GM18951 (cell line): Measurements from ENCODE around the gene SOX11.

Experiments used
- POLR2A ChIP-seq: IDR thresholded peaks from 4 replicates; pipeline ENCODE4 v1.6.1; 2011; ENCODE audit warnings: mild to moderate bottlenecking; ENCODE audit not compliant: insufficient read length, insufficient read depth; ENCODE audit errors: extremely low read depth
- in situ Hi-C: fragments of 300-500 bp; cut with MboI; formaldehyde crosslinking; loops from one replicate; pipeline ENCODE4 v1.12.0; 2022; ENCODE audit warnings: low sequenced_read_pairs, mixed read lengths, inconsistent platforms; ENCODE audit not compliant: unreplicated experiment

SOX11 gene

DNA sequence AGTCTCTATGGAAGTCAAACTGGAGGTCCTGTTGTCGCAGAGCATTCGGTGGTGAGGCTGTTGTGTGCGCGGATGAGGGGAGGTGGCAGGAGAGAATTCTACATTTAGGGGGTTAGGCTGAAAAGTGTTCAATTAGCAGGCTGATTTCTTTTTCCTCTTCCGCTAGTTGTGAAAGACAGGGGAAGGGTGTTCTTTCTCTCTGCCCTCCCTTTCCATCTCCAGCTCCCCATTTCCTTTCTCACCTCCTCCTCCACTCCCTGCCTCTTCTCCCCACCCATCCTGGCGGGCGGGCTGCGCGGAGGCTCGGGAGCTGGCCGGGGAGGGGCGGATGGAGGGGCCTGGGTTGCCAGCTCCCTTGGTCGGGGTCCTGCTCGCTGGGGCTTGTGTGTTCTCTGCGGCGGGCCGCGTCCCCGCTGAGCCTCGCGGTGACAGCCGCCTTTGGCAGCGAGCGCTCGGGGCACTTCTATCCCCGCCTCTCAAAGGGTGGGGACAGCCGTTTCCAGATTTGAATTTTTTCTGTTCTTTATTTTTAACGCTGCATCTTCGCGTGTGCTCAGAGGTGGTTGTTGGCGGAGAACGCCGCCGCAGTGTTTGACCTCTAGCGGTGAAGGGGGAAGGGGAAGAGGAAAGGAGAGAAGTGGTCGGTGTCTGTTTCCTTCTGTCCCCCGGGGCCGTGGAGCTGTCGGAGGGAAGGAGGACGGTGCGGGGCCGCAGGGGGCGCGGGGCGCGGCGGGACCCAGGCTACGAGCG, 3.6 kb downstream of the SOX11 start:
- in situ Hi-C loops: no loop called here
- no peak for TF ChIP-seq POLR2A

DNA sequence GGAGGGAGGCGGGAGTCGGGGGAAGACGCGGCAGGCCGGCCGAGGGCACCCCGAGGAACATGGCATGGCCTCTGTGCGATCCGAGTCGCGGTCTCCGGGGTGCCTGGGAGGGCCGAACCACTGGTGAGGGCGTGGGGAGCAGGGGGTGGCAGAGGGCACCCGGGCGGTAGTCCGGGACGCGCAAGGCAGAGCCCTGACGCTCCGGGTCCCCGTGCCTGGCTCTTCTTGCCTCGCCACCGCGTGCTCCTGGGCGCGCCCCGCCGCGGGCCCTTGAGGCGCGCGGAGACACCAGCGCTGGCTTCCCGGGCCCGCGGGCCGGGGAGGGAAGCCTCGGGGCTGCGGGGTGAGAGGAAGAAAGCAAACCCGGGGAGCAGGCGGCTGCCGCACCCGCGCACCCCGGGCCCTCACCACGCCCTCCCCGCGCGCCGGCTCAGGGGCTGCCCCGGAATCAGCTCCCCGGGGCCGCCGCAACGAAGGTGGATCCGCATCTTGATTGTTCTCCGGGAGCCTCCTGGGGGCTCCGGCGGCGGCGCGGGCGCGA, 4.3 kb downstream of the SOX11 start:
- in situ Hi-C loops: no loop called here
- TF ChIP-seq POLR2A: no peak

DNA sequence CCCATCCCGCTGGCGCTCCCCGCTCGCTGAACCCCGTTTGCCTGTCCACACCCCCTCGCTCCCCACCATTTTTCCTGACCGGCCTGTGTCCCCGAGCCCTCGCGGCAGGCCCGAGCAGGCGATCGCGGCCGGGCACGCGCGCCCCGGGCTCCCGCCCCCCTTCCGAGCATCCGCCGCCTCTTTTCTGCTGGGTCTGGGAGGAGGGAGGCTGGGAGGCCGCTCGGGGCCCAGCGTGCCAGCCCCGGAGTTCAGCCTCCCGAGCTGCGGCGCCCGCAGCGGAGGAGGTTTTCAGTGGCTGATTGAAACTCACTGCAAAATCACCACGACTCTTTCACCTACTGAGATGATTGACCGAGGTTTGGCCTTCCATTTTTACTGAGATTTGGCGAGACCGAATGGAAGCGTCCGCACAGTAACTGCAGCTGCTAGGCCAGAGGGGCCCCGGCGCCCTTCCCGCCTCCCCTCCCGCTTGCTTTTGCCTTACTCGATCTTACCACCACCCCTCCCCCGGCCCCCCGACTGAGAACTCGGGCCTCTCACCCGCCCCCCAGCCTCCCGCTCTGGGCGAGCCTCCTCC, 4.8 kb downstream of the SOX11 start:
- in situ Hi-C loops: no loop called here

DNA sequence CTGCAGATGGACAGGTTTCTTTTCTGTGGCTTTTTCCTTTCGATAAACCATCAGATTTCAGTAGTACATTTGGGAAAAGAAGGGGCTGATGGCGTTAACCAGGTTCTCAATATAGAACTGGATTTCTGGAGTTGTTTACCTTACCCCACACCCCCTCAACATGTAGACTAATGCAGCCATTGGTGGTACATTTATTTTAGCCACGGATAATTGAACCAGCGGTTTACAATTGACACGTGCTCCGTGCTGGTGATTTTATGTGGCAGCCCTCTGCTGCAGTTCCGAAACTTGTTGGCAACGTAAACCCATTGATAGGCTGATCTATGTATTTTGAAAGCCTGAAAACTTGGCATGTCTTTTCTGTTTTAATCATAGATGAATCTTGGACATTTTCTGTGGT, 5.4 kb downstream of the SOX11 start:
- in situ Hi-C loops: no loop called here
- no peak for TF ChIP-seq POLR2A

More for the DNA sequence above, 4.8 kb downstream of the SOX11 start:
- no peak for TF ChIP-seq POLR2A

DNA sequence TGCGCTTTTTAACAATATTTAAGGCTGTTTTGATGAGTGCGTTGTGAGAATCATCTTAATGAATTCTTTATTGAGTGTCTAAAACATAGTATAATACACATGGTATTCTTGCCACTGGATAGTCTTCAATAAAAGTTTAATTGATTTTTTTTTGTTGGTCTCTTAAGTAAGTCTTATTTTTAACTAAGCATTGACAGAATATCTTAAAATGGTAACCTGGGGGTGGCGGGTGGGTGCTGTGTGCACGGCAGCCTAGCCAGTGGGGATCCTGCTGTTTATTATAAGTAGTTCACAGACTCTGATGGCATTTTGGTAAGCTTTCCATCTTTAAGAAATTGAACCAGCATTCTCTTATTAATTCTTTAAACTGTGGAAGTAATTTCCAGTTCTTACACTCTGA, 6.0 kb downstream of the SOX11 start:
- in situ Hi-C loops: no loop called here
- no peak for TF ChIP-seq POLR2A

GRCh38 chr2:5699963-5700362, 7.8 kb downstream of the SOX11 start:
- in situ Hi-C loops: no loop called here
- no peak for TF ChIP-seq POLR2A

GRCh38 chr2:5700551-5700950, 8.4 kb downstream of the SOX11 start:
- no peak for TF ChIP-seq POLR2A
- in situ Hi-C loops: no loop called here

DNA sequence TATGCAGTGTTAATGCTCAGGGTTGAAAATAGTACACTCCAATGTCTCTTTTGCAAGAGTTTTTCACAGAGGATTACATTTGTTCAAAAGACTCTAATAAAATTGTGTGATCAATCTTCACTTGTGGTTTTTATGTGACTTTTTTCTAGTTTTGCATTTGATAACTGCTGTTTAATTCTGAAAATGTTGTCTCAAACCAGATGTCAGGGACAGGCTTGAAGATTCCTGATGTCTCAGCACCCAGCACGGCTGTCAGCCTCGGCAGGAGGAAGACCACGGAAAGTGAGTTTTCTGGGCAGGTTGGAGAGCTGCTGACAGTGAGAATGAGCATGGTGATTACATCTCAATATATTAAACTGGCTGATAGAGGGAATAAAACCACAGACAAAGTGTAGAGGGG, 9.1 kb downstream of the SOX11 start:
- TF ChIP-seq POLR2A: no peak
- in situ Hi-C loops: no loop called here

DNA sequence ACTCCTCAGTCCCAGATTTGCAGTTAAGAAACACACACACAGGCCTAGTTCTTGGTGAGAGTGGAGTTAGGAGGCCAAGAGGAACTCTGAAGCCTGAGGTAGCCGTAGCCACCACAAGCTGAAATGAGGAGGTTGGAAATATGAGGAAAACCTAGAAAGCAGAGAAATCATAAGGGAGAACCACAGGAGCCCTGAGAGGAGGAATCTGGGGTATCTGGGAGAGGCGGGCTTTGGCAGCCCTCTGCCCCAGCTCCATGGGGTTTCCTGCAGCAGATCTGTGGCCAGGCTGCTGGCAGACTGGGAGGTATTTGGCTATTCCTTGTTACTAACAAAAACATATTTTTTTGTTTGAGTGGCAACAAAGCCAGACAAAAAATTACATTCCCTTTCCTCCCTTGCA, 11.0 kb downstream of the SOX11 start:
- in situ Hi-C loops: no loop called here
- TF ChIP-seq POLR2A: no peak

DNA sequence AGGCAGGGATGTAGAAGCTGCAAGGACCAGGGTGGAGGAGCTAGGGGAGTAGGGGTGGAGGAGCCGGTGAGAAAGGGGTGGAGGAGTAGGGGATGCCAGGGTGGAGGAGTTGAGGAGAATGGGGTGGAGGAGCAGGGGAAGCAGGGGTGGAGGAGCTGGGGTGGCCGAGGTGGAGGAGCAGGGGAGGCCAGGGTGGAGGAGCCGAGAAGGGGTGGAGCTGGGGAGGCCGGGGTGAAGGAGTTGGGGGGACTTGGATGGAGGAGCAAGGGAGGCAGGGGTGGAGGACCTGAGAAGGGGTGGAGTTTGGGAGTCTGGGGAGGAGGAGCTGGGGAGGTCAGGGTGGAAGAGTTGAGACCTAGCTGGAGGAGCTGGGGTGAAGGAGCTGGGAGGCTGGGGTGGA, 13.3 kb downstream of the SOX11 start:
- no peak for TF ChIP-seq POLR2A
- in situ Hi-C loops: no loop called here

DNA sequence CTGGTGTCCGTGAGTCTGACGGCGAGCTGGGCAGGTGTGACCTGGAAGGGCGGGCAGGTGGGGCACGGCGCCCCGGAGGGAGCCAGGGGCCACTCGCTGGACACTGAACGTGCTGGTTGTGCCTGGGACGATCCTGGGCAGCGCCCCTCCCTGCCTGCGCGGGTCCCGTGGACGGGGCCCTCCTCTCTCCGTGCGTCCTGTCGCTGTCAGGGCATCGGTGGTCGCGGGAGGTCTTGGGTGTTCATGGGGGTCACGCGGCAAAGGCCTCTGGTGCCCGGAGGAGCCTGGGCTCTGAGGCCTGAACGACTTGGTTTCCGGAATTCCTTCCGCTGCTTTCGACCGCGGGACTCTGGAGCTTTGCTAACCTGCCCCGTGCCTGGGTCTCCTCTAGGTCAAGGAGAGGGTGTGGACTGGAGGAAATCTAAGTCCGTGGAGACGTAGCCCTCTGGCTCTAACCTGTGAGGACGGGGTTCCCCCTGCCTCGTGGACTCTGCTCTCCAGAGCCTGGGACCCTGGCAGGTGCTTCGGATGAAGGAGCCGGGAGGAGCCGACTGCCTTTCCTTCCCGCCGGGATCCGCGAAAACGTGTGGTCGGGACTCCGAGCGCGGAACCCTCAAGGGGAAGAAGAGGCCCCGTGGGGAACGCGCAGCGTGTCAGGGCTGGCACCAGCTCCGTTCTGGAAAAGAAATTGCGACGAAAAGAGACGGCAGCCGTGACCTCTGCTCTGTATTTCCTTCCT, 14.7 kb downstream of the SOX11 start:
- in situ Hi-C loops: no loop called here
- no peak for TF ChIP-seq POLR2A

GRCh38 chr2:5710615-5711014, 18.4 kb downstream of the SOX11 start:
- in situ Hi-C loops: no loop called here
- TF ChIP-seq POLR2A: no peak

DNA sequence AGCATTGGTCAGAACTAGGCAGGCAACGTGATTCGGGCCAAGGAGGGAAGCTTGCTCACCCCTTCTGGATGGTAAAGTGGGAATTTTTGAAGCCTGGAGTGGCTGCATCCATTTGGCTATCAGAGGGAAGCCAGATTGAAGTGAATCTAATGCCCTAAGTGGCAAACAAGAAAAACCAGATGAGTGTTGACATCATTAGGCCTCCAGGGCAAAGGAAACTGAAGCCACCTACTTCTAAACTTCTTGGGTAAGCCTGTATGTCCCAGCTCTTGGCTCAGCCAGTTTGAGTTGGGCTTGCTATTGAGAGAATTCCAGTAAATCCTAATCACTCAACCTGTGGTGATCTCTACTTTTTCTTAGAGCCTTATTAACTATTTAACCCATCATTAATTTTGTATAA, 20.9 kb downstream of the SOX11 start:
- in situ Hi-C loops: no loop called here
- no peak for TF ChIP-seq POLR2A
